A172 (cell line): ENCODE results near the gene OR10J5. TPM values are rescaled to one million over a fixed set of nuclear protein-coding genes. Genes with fewer than 3 reads are reported as not detected.
"Not testable (repeated sequence)": the region's sequence is repeated elsewhere in the genome, so short reads cannot be mapped to it uniquely, and the experiment has no call there.

ENCODE experiments used
- DNase-seq: peaks from one replicate; pipeline ENCODE4 v3.0.0-alpha.2; 2015; ENCODE audit warnings: low spot score
- total RNA-seq: library from RNA; depleted of rRNA; stranded (reverse); fragments of >200 nt; shearing (Covaris generic); gene quantifications from 2 replicates; pipeline ENCODE4 v1.2.3, GENCODE V29; 2014; rRNA removed

The OR10J5 gene
- total RNA-seq = not detected in 2 replicates

- no peak for DNase-seq
Measured at GRCh38 chr1:159535907-159536306, at the start of gene OR10J5. Gene OR10J5, minus strand, starts transcription at chr1:159536007. Its CDS starts 0 bp downstream, at chr1:159536007.

DNA sequence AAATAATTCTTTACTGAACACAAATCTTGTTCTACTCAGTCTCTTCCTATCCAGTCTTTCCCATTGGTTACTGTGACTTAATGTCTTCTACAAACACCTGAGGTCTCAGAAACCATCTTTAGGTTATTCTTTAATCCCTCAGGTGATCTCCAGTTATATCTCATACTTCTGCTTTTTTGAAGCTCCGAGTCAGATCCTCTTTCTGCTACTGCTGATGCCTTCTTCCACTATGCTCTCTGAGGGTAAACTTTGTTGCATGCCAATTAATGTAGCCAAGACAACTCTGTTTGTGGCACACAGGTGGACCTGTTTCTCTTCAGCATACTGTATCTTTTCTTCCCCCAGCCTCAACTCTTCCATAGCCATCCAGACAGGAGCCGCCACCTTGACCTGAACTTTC, 48.7 kb upstream of the OR10J5 start:
- no peak for DNase-seq

GRCh38 chr1:159581422-159581821, 45.6 kb upstream of the OR10J5 start:
- no peak for DNase-seq

DNA sequence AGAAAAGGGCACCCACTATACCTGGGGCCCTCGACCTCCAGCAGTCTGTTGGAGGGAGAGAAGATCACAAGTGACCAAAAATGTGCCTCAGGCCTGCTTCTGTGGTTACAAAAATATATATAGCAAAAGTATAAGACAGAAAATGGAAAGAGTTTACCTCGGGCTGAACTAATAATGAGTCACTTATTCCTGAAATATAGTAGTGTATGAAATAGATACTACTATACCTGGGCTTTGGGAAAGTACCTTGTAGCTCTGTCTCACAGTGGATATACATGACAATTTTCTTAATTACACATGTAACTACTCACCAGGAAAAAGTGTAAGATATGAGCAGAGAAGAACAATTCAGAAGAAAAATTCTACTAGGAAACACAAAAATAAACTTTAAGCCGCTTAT, 44.5 kb upstream of the OR10J5 start:
- no peak for DNase-seq

GRCh38 chr1:159577446-159577845, 41.6 kb upstream of the OR10J5 start:
- no peak for DNase-seq

DNA sequence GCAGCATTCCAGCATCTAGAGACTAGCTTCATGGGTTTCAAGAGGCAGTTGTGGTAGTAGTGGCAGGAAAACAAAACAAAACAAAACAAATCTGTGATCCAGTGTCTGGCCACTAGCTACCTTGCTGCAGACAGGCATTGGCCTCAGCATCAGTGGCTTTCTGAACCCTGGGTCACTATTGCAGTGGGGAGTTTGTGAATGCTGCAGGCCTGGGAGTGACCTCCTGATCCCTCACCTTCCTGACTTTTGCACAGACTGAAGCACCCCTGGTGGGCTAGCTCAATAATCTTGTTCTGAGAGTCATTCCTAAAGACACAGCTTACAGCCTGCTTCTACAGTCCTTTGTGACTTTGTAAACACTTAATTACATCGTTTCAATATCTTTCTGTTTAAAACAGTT, 26.9 kb upstream of the OR10J5 start:
- no peak for DNase-seq

DNA sequence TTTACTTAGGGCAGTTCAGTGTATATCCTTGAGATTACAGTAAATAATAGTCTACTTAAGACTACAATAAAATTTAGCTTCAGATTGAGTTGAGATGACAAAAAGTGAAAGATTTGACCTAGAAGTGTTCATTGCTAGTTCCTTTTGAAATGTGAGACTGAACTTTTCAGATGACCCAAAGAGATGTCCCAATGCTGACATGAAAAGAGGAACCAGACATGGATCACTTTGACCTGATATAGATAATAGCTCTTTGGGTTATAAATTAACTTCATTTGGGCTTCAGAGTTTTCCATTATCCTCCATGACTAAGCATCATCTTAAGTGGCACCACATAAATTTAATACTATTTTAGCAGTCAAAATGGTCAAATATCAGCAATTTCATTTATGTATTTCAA, 25.7 kb upstream of the OR10J5 start:
- DNase-seq = no peak

DNA sequence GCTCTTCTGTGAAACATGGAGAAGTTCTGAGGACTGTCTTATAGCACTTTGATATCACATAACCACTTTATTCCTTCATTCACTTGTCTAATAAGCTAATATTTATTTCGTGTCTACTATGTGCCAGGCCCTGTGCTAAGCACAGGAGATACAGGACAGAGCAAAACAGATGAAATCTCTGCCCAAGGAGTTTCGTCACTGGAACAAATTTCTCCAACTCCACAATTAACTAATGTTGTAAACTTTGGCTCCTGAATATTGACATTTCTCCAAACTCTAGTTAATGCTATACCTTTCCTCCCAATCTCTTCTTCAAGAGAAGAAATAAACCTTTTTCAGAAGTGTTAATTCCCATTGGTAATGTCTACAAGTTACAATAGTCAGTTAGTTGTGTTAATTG, 24.8 kb upstream of the OR10J5 start:
- DNase-seq = no peak

- DNase-seq = no peak
Measured at GRCh38 chr1:159556931-159557369, 21.1 kb upstream of the OR10J5 start.

GRCh38 chr1:159554696-159555095, 18.9 kb upstream of the OR10J5 start:
- no peak for DNase-seq

DNA sequence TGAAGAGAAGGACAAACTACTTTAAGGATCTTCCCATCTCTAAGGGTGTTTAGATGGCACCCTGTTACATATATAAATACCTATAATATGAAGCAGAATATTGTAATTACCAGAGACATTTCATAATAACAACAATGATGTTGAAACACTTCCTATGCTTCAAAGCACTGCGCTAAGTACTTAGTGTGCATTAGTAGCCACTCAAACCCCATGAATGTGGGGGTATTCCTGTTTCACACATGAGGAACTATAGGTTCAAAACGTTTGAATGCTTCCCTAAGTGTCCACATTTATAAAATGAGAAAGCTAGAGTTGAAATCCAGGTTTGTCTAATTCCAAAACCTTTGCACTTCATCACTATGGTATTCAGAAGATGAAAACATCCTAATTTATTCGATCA, 18.5 kb upstream of the OR10J5 start:
- no peak for DNase-seq

- no peak for DNase-seq
Measured at GRCh38 chr1:159548126-159548525, 12.3 kb upstream of the OR10J5 start.

DNA sequence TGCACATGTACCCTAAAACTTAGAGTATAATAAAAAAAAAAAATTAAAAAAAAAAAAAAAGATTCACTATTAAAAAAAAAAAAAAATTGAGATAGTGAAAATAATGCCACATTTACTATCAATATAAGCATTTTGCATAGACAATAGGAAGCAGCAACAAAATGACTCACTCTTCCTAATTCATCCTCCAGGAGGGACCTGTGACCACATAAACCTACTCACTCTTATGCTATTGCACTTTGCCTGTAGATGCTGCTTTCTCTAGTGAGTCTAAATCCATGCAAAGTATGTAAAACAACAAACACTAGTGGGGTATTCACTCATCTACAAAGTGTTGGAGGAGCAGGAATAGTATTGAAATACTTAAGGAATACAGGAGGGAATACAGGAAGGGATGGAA, 2.9 kb downstream of the OR10J5 start:
- DNase-seq = peak; percentile 6

GRCh38 chr1:159524792-159525191, 11.0 kb downstream of the OR10J5 start:
- not testable (repeated sequence) for DNase-seq

DNA sequence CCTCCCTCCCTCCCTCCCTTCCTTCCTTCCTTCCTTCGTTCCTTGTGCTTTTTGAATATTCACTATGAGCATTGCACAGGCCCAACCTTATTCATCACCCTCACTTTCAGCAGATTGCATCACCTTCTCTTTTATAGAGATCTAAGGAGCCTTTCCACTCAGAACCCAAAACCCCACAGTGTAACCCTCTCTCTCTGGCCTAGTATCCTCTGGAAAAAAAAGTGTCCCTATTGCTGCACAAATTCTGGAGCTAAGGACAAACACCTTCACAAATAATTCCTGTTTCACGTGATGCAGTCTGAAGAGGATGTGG, 25.6 kb downstream of the OR10J5 start:
- DNase-seq = no peak

DNA sequence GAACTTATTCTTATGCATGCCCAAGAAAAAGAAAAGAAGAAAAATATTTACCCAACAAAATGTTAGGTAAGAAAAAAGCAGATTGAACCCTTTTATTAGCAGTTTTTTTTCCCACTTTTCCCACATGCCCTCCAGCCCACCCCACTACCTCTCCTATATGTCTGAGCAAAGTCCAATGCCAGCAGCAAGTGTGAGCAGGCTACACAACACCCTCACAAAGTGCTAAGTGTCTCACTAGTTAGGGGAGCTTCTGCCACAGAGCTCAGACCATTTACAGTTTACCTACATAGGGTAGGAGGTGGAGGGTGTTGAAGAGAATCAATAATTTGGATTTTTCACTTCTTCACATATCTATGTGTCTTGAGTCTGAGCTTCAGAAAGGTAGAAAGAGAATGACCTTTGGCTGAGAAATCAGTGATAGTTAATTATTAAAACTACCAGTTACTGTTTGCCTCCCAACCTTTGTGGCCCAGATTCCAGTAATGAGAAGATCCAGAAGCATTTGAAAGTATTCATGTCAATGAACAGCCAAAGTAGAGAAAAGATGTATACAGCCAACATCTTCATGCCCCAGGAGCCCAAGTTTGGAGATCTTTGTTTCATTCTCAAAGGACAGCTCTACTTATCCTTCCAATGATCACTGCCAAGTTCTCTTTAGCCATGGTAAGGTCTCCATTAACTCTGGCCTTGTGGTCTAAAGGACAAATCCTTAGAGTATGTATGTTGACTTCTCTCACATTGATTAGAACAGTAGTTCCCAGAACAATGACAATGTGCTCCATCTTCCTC, 26.2 kb downstream of the OR10J5 start:
- no peak for DNase-seq

DNA sequence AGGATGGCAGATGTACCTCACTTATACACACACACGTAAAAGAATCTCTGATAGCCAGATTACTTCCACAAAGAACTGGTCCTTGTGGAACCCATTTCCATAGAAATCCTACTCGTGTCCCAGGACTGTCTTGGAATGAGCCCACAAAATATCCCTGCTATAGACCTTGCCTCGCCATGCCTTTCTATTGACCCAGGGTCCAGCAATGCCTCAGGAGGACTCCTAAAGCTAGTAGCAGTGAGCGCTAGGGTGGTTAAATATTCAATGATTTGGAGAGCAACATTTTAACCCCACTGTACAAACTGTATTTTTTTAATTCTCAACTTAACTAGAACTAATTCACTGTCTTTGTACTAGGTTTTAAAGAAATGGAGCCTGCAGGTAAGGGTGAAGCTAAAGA, 26.9 kb downstream of the OR10J5 start:
- DNase-seq = no peak

DNA sequence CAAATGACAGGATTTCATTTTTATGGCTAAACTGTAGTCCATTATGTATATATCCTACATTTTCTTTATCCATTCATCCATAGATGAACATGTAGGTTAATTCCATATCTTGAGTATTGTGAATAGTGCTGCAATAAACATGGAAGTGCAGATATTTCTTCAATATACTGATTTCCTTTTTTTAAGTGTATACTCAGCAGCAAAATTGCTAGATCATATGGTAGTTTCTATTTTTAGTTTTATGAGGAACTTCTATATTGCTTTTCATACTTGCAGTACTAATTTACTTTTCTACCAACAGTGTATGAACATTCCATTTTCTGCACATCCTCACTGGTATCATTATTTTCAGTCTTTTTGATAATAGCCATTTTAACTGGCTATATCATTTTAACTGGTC, 30.1 kb downstream of the OR10J5 start:
- no peak for DNase-seq

DNA sequence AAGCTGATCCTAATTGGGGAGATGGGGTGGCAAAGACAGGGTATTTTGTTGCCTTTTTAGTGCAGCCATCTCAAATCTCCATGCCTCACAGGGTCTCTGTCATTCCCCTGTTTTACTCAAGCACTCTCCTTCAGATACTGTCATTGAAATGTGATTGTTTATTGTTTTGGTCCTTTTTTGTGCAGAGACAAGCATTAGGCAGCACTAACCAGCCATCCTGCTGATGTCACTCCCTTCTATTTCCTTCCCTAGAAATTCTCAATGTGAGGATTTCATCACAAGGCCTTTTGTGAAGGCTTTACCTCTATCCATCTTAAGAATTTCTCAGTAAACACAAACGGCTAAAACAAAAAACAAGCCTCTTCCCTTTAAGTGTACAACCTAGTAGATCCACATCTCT, 34.7 kb downstream of the OR10J5 start:
- DNase-seq = no peak

DNA sequence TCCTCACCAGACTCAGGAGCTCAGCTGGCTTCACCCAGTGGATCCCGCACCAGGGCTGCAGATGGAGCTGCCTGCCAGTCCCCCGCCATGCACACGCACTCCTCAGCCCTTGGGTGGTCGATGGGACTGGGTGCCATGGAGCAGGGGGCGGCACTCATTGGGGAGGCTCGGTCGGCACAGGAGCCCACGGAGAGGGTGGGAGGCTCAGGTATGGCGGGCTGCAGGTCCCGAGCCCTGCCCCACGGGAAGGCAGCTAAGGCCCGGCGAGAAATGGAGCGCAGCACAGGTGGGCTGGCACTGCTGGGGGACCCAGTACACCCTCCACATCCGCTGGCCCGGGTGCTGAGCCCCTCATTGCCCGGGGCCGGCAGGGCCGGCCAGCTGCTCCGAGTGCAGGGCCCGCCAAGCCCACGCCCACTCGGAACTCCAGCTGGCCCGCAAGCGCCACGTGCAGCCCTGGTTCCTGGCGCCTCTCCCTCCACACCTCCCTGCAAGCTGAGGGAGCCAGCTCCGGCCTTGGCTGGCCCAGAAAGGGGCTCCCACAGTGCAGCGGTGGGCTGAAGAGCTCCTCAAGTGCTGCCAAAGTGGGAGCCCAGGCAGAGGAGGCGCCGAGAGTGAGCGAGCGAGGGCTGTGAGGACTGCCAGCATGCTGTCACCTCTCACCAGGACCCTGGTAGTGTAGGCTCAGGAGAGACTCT, 41.1 kb downstream of the OR10J5 start:
- DNase-seq = not testable (repeated sequence)

DNA sequence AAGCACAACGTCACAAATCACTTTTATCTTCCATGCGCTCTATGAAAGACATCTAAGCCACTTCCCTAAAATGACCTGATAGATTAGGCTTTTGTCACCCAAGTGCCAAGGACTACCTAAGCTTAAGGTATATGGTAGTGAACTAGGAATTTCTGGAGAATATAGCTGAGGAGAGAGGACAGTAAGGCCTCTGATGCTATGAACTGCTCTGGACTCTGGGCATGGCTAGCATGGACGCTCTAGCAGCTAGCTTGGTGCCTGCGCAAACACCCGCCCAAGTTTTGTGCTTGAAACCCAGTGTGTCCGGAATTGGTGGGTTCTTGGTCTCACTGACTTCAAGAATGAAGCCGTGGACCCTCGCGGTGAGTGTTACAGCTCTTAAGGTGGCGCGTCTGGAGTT, 42.5 kb downstream of the OR10J5 start:
- DNase-seq = no peak

DNA sequence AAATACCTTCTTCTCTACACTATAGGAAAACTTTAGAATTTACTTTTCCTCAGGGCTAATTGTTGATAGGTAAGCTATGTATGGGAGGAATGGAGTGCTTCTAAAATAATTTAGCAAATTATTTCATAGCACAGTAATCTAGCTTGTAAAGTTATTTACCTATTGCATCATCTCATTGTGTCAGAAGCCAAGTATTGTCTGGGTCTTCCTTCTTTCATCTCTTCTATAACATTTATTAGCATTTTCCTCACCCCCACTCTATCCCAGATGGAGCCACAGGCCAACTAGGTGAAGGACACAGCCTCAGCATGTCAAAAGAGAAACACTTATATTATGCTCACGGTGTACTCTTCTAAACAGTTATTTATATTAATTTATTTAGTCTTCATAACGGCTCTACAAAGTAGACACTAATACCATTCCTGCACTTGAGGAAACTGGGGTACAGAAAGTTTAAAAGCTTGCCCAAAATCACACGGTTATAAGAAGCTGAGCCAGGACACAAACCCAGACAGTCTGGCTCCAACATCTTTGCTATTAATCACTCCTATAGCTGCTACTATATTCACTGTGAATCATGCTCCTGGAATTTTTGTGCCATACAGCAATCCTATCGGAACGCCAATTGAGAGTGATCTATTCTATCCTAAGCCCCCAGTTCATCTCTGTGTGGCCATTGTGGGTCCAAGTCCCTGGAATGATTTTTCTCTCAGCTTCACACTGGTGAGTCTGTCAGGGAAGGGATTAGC, 43.1 kb downstream of the OR10J5 start:
- peak; percentile 91 for DNase-seq
